ENCODE results near the gene KANSL1L. TPM values are rescaled to one million over a fixed set of nuclear protein-coding genes. Genes with fewer than 3 reads are reported as not detected.

KANSL1L gene
- total and polyA plus RNA-seq, 2 experiments from 2014 or later, result 4.2 to 38.6 TPM

DNA sequence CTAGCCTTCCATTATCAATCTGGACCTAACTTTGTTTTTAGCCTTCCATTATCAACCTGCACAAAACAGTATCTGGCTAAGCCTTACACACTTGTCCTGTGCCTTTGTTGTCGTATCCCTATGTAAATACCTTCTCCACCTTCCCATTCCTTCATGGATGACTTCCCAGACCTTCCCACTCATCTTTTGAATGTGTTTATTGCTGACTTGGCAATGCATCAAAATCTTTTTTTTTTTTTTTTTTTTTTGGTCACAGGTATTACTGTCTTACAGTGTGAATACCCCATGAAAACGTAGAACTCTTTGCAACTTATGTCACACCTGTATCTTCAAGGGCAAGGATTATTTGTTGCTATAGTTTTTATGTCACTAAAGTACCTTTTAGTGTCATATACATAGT lies 143.0 kb downstream of the KANSL1L start:
- H2AFZ ChIP-seq, result no peak overlapping the region
- 92% methylated on average over 2 of the region's 2 CpGs for WGBS (ENCODE audit: low lambda C conversion rate, missing lambda C conversion rate)
- no peaks in the 10 kb centered on the region for H3K27me3 ChIP-seq
- no peak overlapping the region for H3K4me3 ChIP-seq
- no peaks in the 10 kb centered on the region for H4K20me1 ChIP-seq (ENCODE audit: insufficient read depth, poor library complexity, severe bottlenecking)
- H3K4me2 ChIP-seq, result no peak overlapping the region
- no peak for DNase-seq (ENCODE audit: low spot score)
- no peaks in the 10 kb centered on the region for H3K36me3 ChIP-seq (replicated peaks; ENCODE audit: insufficient read depth, low read depth)
- no peaks in the 10 kb centered on the region for H3K79me2 ChIP-seq
- no peaks in the 10 kb centered on the region for H3K9me3 ChIP-seq (ENCODE audit: low read depth)
- no peaks in the 10 kb centered on the region for H3K4me1 ChIP-seq (ENCODE audit: insufficient read depth)
- no peak for TF ChIP-seq EZH2 (IDR thresholded peaks at IDR 0.05; ENCODE audit: borderline replicate concordance)
- no peak for TF ChIP-seq EZH2phosphoT487 (IDR thresholded peaks at IDR 0.05; ENCODE audit: low read depth, severe bottlenecking, unreplicated experiment)
- TF ChIP-seq, protein P1, sequence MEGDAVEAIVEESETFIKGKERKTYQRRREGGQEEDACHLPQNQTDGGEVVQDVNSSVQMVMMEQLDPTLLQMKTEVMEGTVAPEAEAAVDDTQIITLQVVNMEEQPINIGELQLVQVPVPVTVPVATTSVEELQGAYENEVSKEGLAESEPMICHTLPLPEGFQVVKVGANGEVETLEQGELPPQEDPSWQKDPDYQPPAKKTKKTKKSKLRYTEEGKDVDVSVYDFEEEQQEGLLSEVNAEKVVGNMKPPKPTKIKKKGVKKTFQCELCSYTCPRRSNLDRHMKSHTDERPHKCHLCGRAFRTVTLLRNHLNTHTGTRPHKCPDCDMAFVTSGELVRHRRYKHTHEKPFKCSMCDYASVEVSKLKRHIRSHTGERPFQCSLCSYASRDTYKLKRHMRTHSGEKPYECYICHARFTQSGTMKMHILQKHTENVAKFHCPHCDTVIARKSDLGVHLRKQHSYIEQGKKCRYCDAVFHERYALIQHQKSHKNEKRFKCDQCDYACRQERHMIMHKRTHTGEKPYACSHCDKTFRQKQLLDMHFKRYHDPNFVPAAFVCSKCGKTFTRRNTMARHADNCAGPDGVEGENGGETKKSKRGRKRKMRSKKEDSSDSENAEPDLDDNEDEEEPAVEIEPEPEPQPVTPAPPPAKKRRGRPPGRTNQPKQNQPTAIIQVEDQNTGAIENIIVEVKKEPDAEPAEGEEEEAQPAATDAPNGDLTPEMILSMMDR (IDR thresholded peaks at IDR 0.05; ENCODE audit: poor library complexity), result no peak
- H3K9me2 ChIP-seq (replicated peaks; ENCODE audit: insufficient read depth), result no peaks in the 10 kb centered on the region
- no peak overlapping the region for H3K27ac ChIP-seq

DNA sequence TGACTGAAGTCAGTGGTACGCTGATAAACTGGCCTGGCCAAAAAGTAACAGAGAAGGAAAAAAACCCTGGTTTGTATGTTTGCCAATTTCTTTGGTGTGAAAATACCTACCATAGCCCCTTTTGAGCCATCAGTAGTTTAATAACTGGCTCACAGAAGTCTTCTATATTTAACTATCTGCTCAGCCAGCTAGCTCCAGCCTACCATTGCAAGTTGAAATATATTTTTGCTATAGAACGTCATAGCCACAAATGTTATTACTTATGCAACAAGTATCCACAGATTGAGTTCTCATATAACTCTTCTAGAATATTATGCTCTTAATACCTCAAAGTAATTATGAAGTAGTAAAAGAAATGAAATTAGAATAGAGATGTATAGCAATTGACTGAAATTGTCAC lies 143.6 kb downstream of the KANSL1L start:
- no peaks in the 10 kb centered on the region for H3K4me1 ChIP-seq (ENCODE audit: insufficient read depth)
- no peak for TF ChIP-seq EZH2phosphoT487 (IDR thresholded peaks at IDR 0.05; ENCODE audit: low read depth, severe bottlenecking, unreplicated experiment)
- TF ChIP-seq, protein P1 (IDR thresholded peaks at IDR 0.05; ENCODE audit: poor library complexity), result no peak
- no peak for TF ChIP-seq EZH2 (IDR thresholded peaks at IDR 0.05; ENCODE audit: borderline replicate concordance)
- 100% methylated on average over 2 of the region's 2 CpGs for WGBS (ENCODE audit: low lambda C conversion rate, missing lambda C conversion rate)

DNA sequence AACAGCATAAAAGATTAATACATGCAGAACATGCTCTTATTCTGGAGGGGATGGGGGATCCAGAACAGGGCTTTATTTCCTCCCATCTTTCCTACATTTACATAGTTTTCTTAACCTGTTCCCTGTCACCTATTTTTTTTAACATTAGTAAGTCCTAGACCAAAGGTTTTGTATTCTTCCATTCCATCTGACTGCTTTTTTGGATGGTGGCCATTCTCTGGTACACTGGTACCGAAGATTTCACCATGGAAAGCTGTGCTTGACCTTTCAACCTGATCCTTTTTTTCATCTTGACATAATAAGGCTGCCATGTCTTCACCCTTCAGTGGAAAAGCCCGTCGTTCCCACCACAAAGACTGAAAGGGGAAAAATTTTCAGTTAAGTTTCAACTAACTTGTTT lies 148.4 kb downstream of the KANSL1L start:
- H2AFZ ChIP-seq, result no peak overlapping the region
- no peaks in the 10 kb centered on the region for H3K36me3 ChIP-seq (replicated peaks; ENCODE audit: insufficient read depth, low read depth)
- H3K27me3 ChIP-seq, result no peaks in the 10 kb centered on the region
- 95% methylated on average over 3 of the region's 3 CpGs for WGBS (ENCODE audit: low lambda C conversion rate, missing lambda C conversion rate)
- no peaks in the 10 kb centered on the region for H4K20me1 ChIP-seq (ENCODE audit: insufficient read depth, poor library complexity, severe bottlenecking)
- H3K4me1 ChIP-seq (ENCODE audit: insufficient read depth), result no peaks in the 10 kb centered on the region
- no peak for DNase-seq (ENCODE audit: low spot score)
- no peak overlapping the region for H3K4me2 ChIP-seq
- H3K27ac ChIP-seq, result no peak overlapping the region
- no peaks in the 10 kb centered on the region for H3K9me2 ChIP-seq (replicated peaks; ENCODE audit: insufficient read depth)
- no peaks in the 10 kb centered on the region for H3K9me3 ChIP-seq (ENCODE audit: low read depth)
- H3K79me2 ChIP-seq, result no peaks in the 10 kb centered on the region
- no peak overlapping the region for H3K4me3 ChIP-seq
- TF ChIP-seq, protein P1 (IDR thresholded peaks at IDR 0.05; ENCODE audit: poor library complexity), result no peak
- TF ChIP-seq EZH2 (IDR thresholded peaks at IDR 0.05; ENCODE audit: borderline replicate concordance) (no peak), EZH2phosphoT487 (IDR thresholded peaks at IDR 0.05; ENCODE audit: low read depth, severe bottlenecking, unreplicated experiment) (no peak)

More for the DNA sequence above, 143.6 kb downstream of the KANSL1L start:
- H4K20me1 ChIP-seq (ENCODE audit: insufficient read depth, poor library complexity, severe bottlenecking), result no peaks in the 10 kb centered on the region
- no peak overlapping the region for H3K4me2 ChIP-seq
- H3K4me3 ChIP-seq, result no peak overlapping the region
- DNase-seq (ENCODE audit: low spot score), result no peak
- H3K27me3 ChIP-seq, result no peaks in the 10 kb centered on the region
- H3K79me2 ChIP-seq, result no peaks in the 10 kb centered on the region
- H2AFZ ChIP-seq, result no peak overlapping the region
- H3K36me3 ChIP-seq (replicated peaks; ENCODE audit: insufficient read depth, low read depth), result no peaks in the 10 kb centered on the region
- no peaks in the 10 kb centered on the region for H3K9me3 ChIP-seq (ENCODE audit: low read depth)
- no peak overlapping the region for H3K27ac ChIP-seq
- H3K9me2 ChIP-seq (replicated peaks; ENCODE audit: insufficient read depth), result no peaks in the 10 kb centered on the region

GRCh38 chr2:210020138-210020537 lies 151.1 kb downstream of the KANSL1L start:
- H3K27ac ChIP-seq, result no peak overlapping the region
- no peak overlapping the region for H3K4me3 ChIP-seq
- no peaks in the 10 kb centered on the region for H3K4me1 ChIP-seq (ENCODE audit: insufficient read depth)
- peaks cover 6% of the 10 kb centered on the region for H3K79me2 ChIP-seq
- no peak overlapping the region for H3K4me2 ChIP-seq
- no peak for DNase-seq (ENCODE audit: low spot score)
- no peaks in the 10 kb centered on the region for H3K27me3 ChIP-seq
- WGBS (ENCODE audit: low lambda C conversion rate, missing lambda C conversion rate), result 93% methylated on average over 1 of the region's 1 CpG
- H3K36me3 ChIP-seq (replicated peaks; ENCODE audit: insufficient read depth, low read depth), result no peaks in the 10 kb centered on the region
- no peak overlapping the region for H2AFZ ChIP-seq
- no peaks in the 10 kb centered on the region for H3K9me2 ChIP-seq (replicated peaks; ENCODE audit: insufficient read depth)
- no peaks in the 10 kb centered on the region for H3K9me3 ChIP-seq (ENCODE audit: low read depth)
- H4K20me1 ChIP-seq (ENCODE audit: insufficient read depth, poor library complexity, severe bottlenecking), result peaks cover 5% of the 10 kb centered on the region
- TF ChIP-seq EZH2phosphoT487 (IDR thresholded peaks at IDR 0.05; ENCODE audit: low read depth, severe bottlenecking, unreplicated experiment), result no peak
- TF ChIP-seq, protein P1 (IDR thresholded peaks at IDR 0.05; ENCODE audit: poor library complexity), result no peak
